Measurements from ENCODE around the gene TRIM33.

DNA sequence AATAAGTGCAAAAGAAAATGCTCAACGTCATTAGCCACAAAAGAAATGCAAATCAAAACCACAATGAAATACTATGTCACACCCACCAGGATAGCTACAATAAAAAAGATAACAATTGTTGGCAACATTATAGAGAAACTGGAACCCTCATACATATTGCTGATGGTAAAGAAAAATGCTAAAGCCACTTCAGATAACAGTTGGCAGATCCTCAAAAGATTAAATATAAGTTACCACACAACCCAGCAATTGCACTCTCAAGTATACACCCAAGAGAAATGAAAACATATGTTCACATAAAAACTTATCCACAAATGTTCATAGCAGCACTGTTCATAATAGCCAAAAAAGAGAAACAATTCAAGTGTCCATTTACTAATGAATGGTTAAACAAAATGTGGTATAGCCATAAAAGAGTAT is 20.7 kb downstream of the TRIM33 start:
- TF ChIP-seq CTCF (conservative IDR thresholded peaks at IDR 0.05): no peak
- no peak for TF ChIP-seq EZH2 (IDR thresholded peaks at IDR 0.05; ENCODE audit: low read depth)

All from PC-9 (cell line).